Esophagus (tissue), 2 donors: ENCODE data around the gene RAI14. TPM values are rescaled to one million over a fixed set of nuclear protein-coding genes. Genes with fewer than 3 reads are reported as not detected.
A peak's percentile ranks its signal among the peaks of the same experiment; 100 is the strongest.

Experiments used
- H3K27ac ChIP-seq, 2 donors: one replicate each; pipeline ENCODE4 v1.5.1; 2013; ENCODE audit warnings: low read depth in 2 of 2, mild to moderate bottlenecking in 2 of 2, inconsistent platforms in 1 of 2, low read length in 1 of 2, moderate library complexity in 1 of 2
- H3K27me3 ChIP-seq, 2 donors: one replicate each; pipeline ENCODE4 v1.6.1; 2013; ENCODE audit warnings: low read length in 2 of 2, control low read depth in 1 of 2, mild to moderate bottlenecking in 1 of 2; ENCODE audit not compliant: insufficient read depth in 2 of 2, control insufficient read depth in 1 of 2
- H3K36me3 ChIP-seq, 2 donors: one replicate each; pipeline ENCODE4 v1.6.1; 2013; ENCODE audit warnings: low read length in 1 of 2; ENCODE audit not compliant: control insufficient read depth in 2 of 2, insufficient read depth in 2 of 2
- H3K4me1 ChIP-seq, 2 donors: one replicate each; pipeline ENCODE4 v1.6.1; 2013; ENCODE audit warnings: low read length in 1 of 2; ENCODE audit not compliant: control insufficient read depth in 2 of 2, insufficient read depth in 2 of 2
- H3K4me3 ChIP-seq, 2 donors: one replicate each; pipeline ENCODE4 v1.5.1; 2013; ENCODE audit warnings: low read length in 2 of 2, mild to moderate bottlenecking in 2 of 2, low read depth in 1 of 2, moderate library complexity in 1 of 2
- H3K9me3 ChIP-seq, 2 donors: one replicate each; pipeline ENCODE4 v1.6.1; 2013; ENCODE audit warnings: mild to moderate bottlenecking in 2 of 2, low read depth in 1 of 2, low read length in 1 of 2, moderate library complexity in 1 of 2; ENCODE audit not compliant: control insufficient read depth in 2 of 2, insufficient read depth in 1 of 2
- WGBS, 2 donors: extraction: QIAGEN DNeasy Blood & Tissue Kit; methylation state at CpG; one replicate each; pipeline ENCODE4 v1.1.7; 2013; 5-methylcytosine and 5-hydroxymethylcytosine counted together
- polyA plus RNA-seq, 2 donors: library from polyadenylated mRNA; stranded (reverse); fragments of 200-250 nt; gene quantifications; one replicate each; pipeline ENCODE4 v1.2.3, GENCODE V29; 2013
- donor health status: healthy with polysubstance abuse.
- donor health status: Bipolar disorder and iron deficiency.

Gene RAI14
- polyA plus RNA-seq, 2 donors: 2.1 to 3.4 TPM

GRCh38 chr5:34706084-34706483 is 50.0 kb downstream of the RAI14 start:
- Histone ChIP-seq H3K36me3 (no peaks in the 10 kb centered on the region), H3K9me3 (no peaks in the 10 kb centered on the region), H3K4me1 (no peaks in the 10 kb centered on the region), H3K27ac (no peak overlapping the region), H3K4me3 (no peak overlapping the region), H3K27me3 (no peaks in the 10 kb centered on the region)
- WGBS, 2 donors: 52 to 81% methylated on average over 1 of the region's 1 CpG

DNA sequence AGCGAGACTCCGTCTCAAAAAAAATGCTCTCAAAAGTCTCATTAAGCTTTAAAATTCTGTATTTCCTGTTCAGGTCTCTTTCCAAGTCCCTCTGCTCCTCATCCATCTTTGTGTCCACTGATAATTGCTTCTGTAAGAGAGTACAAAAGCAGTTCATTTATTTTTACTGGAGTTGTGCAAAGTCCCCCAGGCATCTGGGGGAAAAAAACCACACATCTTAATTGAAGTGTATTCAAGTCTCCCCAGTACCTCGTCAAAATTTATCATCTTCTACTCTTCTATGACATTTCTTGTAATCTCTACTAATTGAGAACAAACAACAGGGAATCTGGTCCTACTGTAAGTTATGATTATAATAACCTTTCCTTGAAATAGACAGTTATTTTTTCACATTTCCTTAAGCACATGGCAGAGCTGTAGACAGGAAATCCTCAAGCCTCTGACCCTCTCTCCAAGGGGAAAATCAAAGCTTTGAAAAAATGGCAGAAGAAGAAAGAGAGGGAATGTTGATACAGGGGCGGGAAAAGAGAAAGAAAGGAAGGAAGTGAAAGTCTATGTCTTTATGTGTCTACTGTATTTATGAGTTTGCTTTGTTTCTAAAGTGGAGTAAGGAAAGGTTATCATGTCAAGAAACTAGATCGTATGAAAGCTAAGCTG is 51.5 kb downstream of the RAI14 start:
- Histone ChIP-seq H3K27ac (no peak overlapping the region), H3K9me3 (no peaks in the 10 kb centered on the region), H3K4me3 (no peak overlapping the region), H3K36me3 (no peaks in the 10 kb centered on the region), H3K4me1 (no peaks in the 10 kb centered on the region), H3K27me3 (no peaks in the 10 kb centered on the region)
- 72% methylated on average over 5 of the region's 5 CpGs for WGBS, 2 donors

GRCh38 chr5:34708777-34709176 is 52.6 kb downstream of the RAI14 start:
- Histone ChIP-seq H3K36me3 (no peaks in the 10 kb centered on the region), H3K9me3 (no peaks in the 10 kb centered on the region), H3K4me3 (no peak overlapping the region), H3K4me1 (no peaks in the 10 kb centered on the region), H3K27me3 (no peaks in the 10 kb centered on the region), H3K27ac (no peak overlapping the region)
- WGBS, 2 donors: 89 to 92% methylated on average over 2 of the region's 2 CpGs

- H3K27me3 ChIP-seq: no peaks in the 10 kb centered on the region
- H3K27ac ChIP-seq: peak overlapping the region in 1 of 2 donors; percentile 35
These were observed 53.9 kb downstream of the RAI14 start for GRCh38 chr5:34709861-34710673.

GRCh38 chr5:34712565-34712964 is 56.4 kb downstream of the RAI14 start:
- Histone ChIP-seq H3K36me3 (no peaks in the 10 kb centered on the region), H3K27me3 (no peaks in the 10 kb centered on the region), H3K27ac (no peak overlapping the region), H3K4me3 (no peak overlapping the region), H3K4me1 (no peaks in the 10 kb centered on the region), H3K9me3 (no peaks in the 10 kb centered on the region)
- 91 to 94% methylated on average over 4 of the region's 4 CpGs for WGBS, 2 donors

More at GRCh38 chr5:34709861-34710673, 53.9 kb downstream of the RAI14 start:
- WGBS, 2 donors: 67% methylated on average over 6 of the region's 6 CpGs
- Histone ChIP-seq H3K4me3 (no peak overlapping the region), H3K9me3 (no peaks in the 10 kb centered on the region), H3K4me1 (no peaks in the 10 kb centered on the region), H3K36me3 (no peaks in the 10 kb centered on the region)

DNA sequence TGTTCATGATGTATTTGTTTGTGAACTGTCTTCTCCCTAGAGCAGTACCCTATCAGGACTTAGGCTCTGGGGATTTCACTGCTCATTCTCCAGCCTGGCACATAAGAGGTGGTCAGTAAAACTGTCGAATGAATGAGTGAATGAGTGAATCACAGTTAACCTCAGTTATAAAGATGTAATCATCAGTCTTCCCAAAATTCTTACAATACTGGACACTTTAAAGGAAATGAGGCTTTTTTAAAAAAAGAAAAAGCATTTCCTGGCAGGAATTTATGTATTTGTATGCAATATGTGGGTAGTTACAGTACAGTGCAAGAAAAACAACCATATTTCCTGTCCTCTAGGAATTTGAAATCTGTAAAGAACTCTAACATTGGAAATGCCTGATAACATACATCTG is 59.6 kb downstream of the RAI14 start:
- Histone ChIP-seq H3K27ac (no peak overlapping the region), H3K27me3 (no peaks in the 10 kb centered on the region), H3K9me3 (no peaks in the 10 kb centered on the region), H3K36me3 (no peaks in the 10 kb centered on the region), H3K4me1 (no peaks in the 10 kb centered on the region), H3K4me3 (no peak overlapping the region)
- 80 to 81% methylated on average over 1 of the region's 1 CpG for WGBS, 2 donors

GRCh38 chr5:34716986-34717385 is 60.9 kb downstream of the RAI14 start:
- no peaks in the 10 kb centered on the region for H3K36me3 ChIP-seq
- H3K27me3 ChIP-seq: no peaks in the 10 kb centered on the region
- no peaks in the 10 kb centered on the region for H3K9me3 ChIP-seq
- WGBS, 2 donors: 67 to 89% methylated on average over 2 of the region's 2 CpGs
- H3K4me3 ChIP-seq: no peak overlapping the region
- no peaks in the 10 kb centered on the region for H3K4me1 ChIP-seq
- H3K27ac ChIP-seq: no peak overlapping the region

DNA sequence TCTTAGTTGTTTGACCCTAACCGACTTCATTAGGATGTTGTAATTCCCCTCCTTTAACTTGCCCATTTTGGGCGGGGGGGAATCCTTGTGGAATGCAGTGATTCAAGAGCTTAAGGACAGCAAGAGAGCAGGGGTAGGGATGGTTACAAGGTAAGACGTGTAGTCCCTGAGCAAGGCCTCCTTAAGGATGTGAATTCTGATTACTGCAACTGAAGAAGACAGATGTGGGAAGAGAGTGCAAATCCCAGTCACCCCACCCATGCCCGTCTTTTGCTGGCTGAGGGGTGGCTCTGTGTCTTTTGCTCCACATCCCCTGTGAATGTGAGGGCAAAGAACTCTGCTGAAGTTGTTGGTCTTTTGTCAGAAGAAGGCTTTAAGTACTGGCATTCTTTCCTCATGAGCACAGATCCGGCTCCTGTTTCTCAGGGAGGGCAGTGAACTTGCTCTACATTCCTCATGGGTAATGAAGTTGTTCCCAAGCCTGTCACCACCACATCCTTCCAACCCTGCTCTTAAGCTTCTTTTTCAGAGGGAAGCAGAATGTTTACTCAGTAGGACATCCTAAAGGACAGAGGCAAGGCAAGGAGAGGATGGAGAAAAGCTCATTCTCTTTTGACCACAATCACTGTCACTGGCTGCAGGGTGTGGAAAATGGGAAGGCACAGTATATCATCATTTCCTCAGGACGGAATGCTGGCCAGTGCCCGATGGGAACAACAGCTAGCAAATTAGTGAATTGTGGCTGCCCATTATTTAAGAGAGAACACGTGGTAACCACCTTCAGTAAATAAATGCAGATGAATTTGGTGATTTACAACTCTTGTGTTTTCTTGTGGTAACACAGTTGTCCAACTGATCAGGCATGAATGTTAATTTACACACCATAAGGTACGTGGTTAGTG is 61.5 kb downstream of the RAI14 start:
- Histone ChIP-seq H3K27ac (peak overlapping the region in 1 of 2 donors; percentile 6), H3K4me1 (no peaks in the 10 kb centered on the region), H3K4me3 (no peak overlapping the region), H3K36me3 (no peaks in the 10 kb centered on the region), H3K27me3 (no peaks in the 10 kb centered on the region), H3K9me3 (no peaks in the 10 kb centered on the region)
- WGBS, 2 donors: 58 to 62% methylated on average over 9 of the region's 9 CpGs

GRCh38 chr5:34718516-34718915 is 62.4 kb downstream of the RAI14 start:
- Histone ChIP-seq H3K27ac (no peak overlapping the region), H3K9me3 (no peaks in the 10 kb centered on the region), H3K27me3 (no peaks in the 10 kb centered on the region), H3K4me1 (no peaks in the 10 kb centered on the region), H3K4me3 (no peak overlapping the region), H3K36me3 (no peaks in the 10 kb centered on the region)
- 87 to 90% methylated on average over 4 of the region's 4 CpGs for WGBS, 2 donors
